ENCODE results near the gene KIAA1958.
A peak's percentile ranks its signal among the peaks of the same experiment; 100 is the strongest.

Gene KIAA1958

GRCh38 chr9:112711050-112711689 lies 224.5 kb downstream of the KIAA1958 start:
- no peaks in the 10 kb centered on the region for H3K4me1 ChIP-seq
- no peaks in the 10 kb centered on the region for H3K27me3 ChIP-seq (ENCODE audit: low read depth)
- no peaks in the 10 kb centered on the region for H3K9me3 ChIP-seq
- peaks cover 16% of the 10 kb centered on the region; the same call in 1 of the 2 replicates for H3K36me3 ChIP-seq (replicated peaks)
- no peak overlapping the region for H3K4me3 ChIP-seq
- in situ Hi-C loops (cut with MboI; ENCODE audit: low sequenced_read_pairs), result no loop called here
- DNase-seq (ENCODE audit: low spot score in 2 of 2), result peak; percentile 17 to 21

- no peak overlapping the region for H3K4me3 ChIP-seq
- peaks cover 16% of the 10 kb centered on the region; the same call in 1 of the 2 replicates for H3K36me3 ChIP-seq (replicated peaks)
- DNase-seq (ENCODE audit: low spot score in 2 of 2), result no peak
- H3K27me3 ChIP-seq (ENCODE audit: low read depth), result no peaks in the 10 kb centered on the region
- H3K4me1 ChIP-seq, result no peaks in the 10 kb centered on the region; the same call in 1 of the 2 replicates
- in situ Hi-C loops (cut with MboI; ENCODE audit: low sequenced_read_pairs), result no loop called here
- no peaks in the 10 kb centered on the region for H3K9me3 ChIP-seq
Observed at GRCh38 chr9:112712678-112713077, 226.1 kb downstream of the KIAA1958 start.

- peaks cover 9% of the 10 kb centered on the region; the same call in 1 of the 2 replicates for H3K36me3 ChIP-seq (replicated peaks)
- H3K4me3 ChIP-seq, result peak within 1 kb of the TSS; percentile 81
- in situ Hi-C loops (cut with MboI; ENCODE audit: low sequenced_read_pairs), result no loop called here
- H3K4me1 ChIP-seq, result no peaks in the 10 kb centered on the region; the same call in 1 of the 2 replicates
- no peaks in the 10 kb centered on the region for H3K27me3 ChIP-seq (ENCODE audit: low read depth)
- no peaks in the 10 kb centered on the region for H3K9me3 ChIP-seq
- DNase-seq (ENCODE audit: low spot score in 2 of 2), result peak; percentile 96 to 98
Observed at GRCh38 chr9:112717661-112718331, 231.2 kb downstream of the KIAA1958 start, which contains the start of gene INIP. Gene INIP, minus strand, starts transcription at chr9:112718117. Its CDS starts 1,632 bp downstream, at chr9:112716485.
